Esophagus squamous epithelium (tissue), 5 donors: ENCODE data around the gene MAP1A. TPM values are rescaled to one million over a fixed set of nuclear protein-coding genes. Genes with fewer than 3 reads are reported as not detected.

Source experiments
- DNase-seq: peaks from one replicate; lab custom pipeline; 2025; lab: John Stamatoyannopoulos, UW
- H3K27ac ChIP-seq, 4 donors: fragments of 200-600 bp; sonication (generic); one replicate each; pipeline ENCODE4 v1.5.1; 2016 to 2019; ENCODE audit warnings: mild to moderate bottlenecking in 1 of 4
- H3K27me3 ChIP-seq, 4 donors: fragments of 200-600 bp; sonication (generic); 1 replicate in 3 of 4; 2 replicates in 1 of 4; pipeline versions ENCODE4 v1.5.1 to v1.6.0; 2017 to 2021; ENCODE audit warnings: antibody characterized with exemption in 1 of 4
- H3K36me3 ChIP-seq, 3 donors: fragments of 200-600 bp; sonication (generic); one replicate each; pipeline ENCODE4 v1.5.1; 2016 to 2019
- H3K4me1 ChIP-seq, 3 donors: fragments of 200-600 bp; sonication (generic); one replicate each; pipeline ENCODE4 v1.5.1; 2017 to 2019
- H3K4me3 ChIP-seq, 4 donors: fragments of 200-600 bp; sonication (generic); 1 replicate in 3 of 4; 2 replicates in 1 of 4; pipeline ENCODE4 v1.5.1; 2016 to 2019; ENCODE audit warnings: mild to moderate bottlenecking in 2 of 4, moderate library complexity in 1 of 4
- H3K9me3 ChIP-seq, 3 donors: fragments of 200-600 bp; sonication (generic); one replicate each; pipeline ENCODE4 v1.5.1; 2016 to 2019
- POLR2A ChIP-seq, 4 donors: fragments of 450-650 bp; IDR thresholded peaks; one replicate each; pipeline ENCODE4 v1.6.1; 2017; ENCODE audit warnings: antibody characterized with exemption in 4 of 4, mild to moderate bottlenecking in 4 of 4, moderate library complexity in 3 of 4
- WGBS, 2 donors: methylation state at CpG; one replicate each; pipeline ENCODE4 v1.1.5; 2018; 5-methylcytosine and 5-hydroxymethylcytosine counted together
- intact Hi-C: fragments of 100-400 bp; cut with DNase I; formaldehyde crosslinking; loops from one replicate; pipeline ENCODE4 v1.15.0; 2022
- total RNA-seq, 4 donors: library from RNA; depleted of rRNA; stranded (reverse); fragments of >200 nt; gene quantifications; one replicate each; pipeline ENCODE4 v1.1.0, GENCODE V29; 2016
- TF ChIP-seq, protein P1 (sequence below), 6 experiments: fragments of 450-650 bp in 4 of 6; fragments of 200-600 bp in 2 of 6; sonication (generic) in 2 of 6; IDR thresholded peaks; one replicate each; pipeline ENCODE4 v1.5.1; 2016 to 2019; ENCODE audit warnings: antibody characterized with exemption in 6 of 6, mild to moderate bottlenecking in 4 of 6, moderate library complexity in 4 of 6
- donor health status: DM: yes; HTN: yes; CAD: no.

The MAP1A gene
- total RNA-seq, 4 donors from 2014 or later = 0.53 to 5.9 (median 2.3) TPM

DNA sequence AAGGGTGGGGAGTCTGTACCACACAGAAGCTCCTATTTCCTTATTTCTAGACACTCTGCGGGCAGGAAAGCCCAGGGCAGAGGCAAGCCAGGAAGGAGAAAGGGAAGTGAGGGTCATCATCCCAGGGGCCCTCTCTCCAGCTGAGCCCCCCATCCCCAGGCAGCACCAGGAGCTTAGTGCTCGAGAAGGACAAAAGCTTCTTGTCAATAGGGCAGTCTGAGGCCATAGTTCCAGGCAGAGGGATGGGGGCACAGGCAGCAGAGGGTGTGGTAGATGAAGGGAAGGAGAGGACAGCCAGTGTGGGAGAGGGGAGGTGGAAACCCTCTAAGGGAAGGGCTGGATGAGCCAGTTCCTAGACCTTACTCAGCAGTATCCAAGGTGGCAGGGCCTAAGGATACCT, 2.7 kb downstream of the MAP1A start:
- intact Hi-C loops = no loop called here
- Histone ChIP-seq H3K9me3 (no peaks in the 10 kb centered on the region), H3K4me1 (peaks cover 0 to 40% (median 8%) of the 10 kb centered on the region in 3 donors), H3K27ac (no peak overlapping the region), H3K36me3 (peaks cover 0 to 44% (median 0%) of the 10 kb centered on the region in 3 donors), H3K4me3 (no peak overlapping the region), H3K27me3 (peaks cover 0 to 35% (median 0%) of the 10 kb centered on the region in 4 donors)
- no peak for DNase-seq
- TF ChIP-seq, protein P1, sequence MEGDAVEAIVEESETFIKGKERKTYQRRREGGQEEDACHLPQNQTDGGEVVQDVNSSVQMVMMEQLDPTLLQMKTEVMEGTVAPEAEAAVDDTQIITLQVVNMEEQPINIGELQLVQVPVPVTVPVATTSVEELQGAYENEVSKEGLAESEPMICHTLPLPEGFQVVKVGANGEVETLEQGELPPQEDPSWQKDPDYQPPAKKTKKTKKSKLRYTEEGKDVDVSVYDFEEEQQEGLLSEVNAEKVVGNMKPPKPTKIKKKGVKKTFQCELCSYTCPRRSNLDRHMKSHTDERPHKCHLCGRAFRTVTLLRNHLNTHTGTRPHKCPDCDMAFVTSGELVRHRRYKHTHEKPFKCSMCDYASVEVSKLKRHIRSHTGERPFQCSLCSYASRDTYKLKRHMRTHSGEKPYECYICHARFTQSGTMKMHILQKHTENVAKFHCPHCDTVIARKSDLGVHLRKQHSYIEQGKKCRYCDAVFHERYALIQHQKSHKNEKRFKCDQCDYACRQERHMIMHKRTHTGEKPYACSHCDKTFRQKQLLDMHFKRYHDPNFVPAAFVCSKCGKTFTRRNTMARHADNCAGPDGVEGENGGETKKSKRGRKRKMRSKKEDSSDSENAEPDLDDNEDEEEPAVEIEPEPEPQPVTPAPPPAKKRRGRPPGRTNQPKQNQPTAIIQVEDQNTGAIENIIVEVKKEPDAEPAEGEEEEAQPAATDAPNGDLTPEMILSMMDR (IDR thresholded peaks at IDR 0.05) = no peak
- no peak for TF ChIP-seq POLR2A (IDR thresholded peaks at IDR 0.05)
- 81 to 90% methylated on average over 2 of the region's 2 CpGs for WGBS, 2 donors

DNA sequence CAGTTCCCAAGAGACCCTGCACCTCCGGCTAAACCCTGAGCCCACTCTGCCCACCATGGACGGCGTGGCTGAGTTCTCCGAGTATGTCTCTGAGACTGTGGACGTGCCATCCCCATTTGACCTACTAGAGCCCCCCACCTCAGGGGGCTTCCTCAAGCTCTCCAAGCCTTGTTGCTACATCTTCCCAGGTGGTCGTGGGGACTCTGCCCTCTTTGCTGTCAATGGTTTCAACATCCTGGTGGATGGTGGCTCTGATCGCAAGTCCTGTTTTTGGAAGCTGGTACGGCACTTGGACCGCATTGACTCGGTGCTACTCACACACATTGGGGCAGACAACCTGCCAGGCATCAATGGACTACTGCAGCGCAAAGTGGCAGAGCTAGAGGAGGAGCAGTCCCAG, 4.0 kb downstream of the MAP1A start:
- intact Hi-C loops = no loop called here
- DNase-seq = no peak
- H3K4me3 ChIP-seq = no peak overlapping the region
- H3K27me3 ChIP-seq = peaks cover 0 to 28% (median 0%) of the 10 kb centered on the region in 4 donors
- H3K4me1 ChIP-seq = peaks cover 0 to 29% (median 4%) of the 10 kb centered on the region in 3 donors
- WGBS, 2 donors = 64 to 93% methylated on average over 2 to 5 of the region's 11 CpGs
- no peak overlapping the region for H3K27ac ChIP-seq
- H3K36me3 ChIP-seq = peaks cover 0 to 44% (median 0%) of the 10 kb centered on the region in 3 donors
- TF ChIP-seq POLR2A (IDR thresholded peaks at IDR 0.05) = no peak
- TF ChIP-seq, protein P1 (IDR thresholded peaks at IDR 0.05) = no peak
- no peaks in the 10 kb centered on the region for H3K9me3 ChIP-seq

DNA sequence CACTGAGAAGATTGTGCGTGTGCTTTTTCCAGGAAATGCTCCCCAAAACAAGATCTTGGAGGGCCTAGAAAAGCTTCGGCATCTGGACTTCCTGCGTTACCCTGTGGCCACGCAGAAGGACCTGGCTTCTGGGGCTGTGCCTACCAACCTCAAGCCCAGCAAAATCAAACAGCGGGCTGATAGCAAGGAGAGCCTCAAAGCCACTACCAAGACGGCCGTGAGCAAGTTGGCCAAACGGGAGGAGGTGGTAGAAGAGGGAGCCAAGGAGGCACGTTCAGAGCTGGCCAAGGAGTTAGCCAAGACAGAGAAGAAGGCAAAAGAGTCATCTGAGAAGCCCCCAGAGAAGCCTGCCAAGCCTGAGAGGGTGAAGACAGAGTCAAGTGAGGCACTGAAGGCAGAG, 4.8 kb downstream of the MAP1A start:
- Histone ChIP-seq H3K4me3 (no peak overlapping the region), H3K27ac (no peak overlapping the region), H3K36me3 (peaks cover 0 to 44% (median 0%) of the 10 kb centered on the region in 3 donors), H3K27me3 (peaks cover 0 to 20% (median 0%) of the 10 kb centered on the region in 4 donors), H3K4me1 (peaks cover 0 to 20% (median 4%) of the 10 kb centered on the region in 3 donors), H3K9me3 (no peaks in the 10 kb centered on the region)
- 60 to 76% methylated on average over 1 to 7 of the region's 9 CpGs for WGBS, 2 donors
- no peak for DNase-seq
- intact Hi-C loops = no loop called here
- TF ChIP-seq, protein P1 (IDR thresholded peaks at IDR 0.05) = no peak
- TF ChIP-seq POLR2A (IDR thresholded peaks at IDR 0.05) = no peak

DNA sequence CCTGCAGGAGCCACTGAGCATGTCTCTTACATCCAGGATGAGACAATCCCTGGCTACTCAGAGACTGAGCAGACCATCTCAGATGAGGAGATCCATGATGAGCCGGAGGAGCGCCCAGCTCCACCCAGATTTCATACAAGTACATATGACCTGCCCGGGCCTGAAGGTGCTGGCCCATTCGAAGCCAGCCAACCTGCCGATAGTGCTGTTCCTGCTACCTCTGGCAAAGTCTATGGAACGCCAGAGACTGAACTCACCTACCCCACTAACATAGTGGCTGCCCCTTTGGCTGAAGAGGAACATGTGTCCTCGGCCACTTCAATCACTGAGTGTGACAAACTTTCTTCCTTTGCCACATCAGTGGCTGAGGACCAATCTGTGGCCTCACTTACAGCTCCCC, 6.2 kb downstream of the MAP1A start:
- peaks cover 0 to 44% (median 0%) of the 10 kb centered on the region in 3 donors for H3K36me3 ChIP-seq
- peaks cover 0 to 6% (median 0%) of the 10 kb centered on the region in 3 donors for H3K4me1 ChIP-seq
- intact Hi-C loops = no loop called here
- TF ChIP-seq, protein P1 (IDR thresholded peaks at IDR 0.05) = no peak
- TF ChIP-seq POLR2A (IDR thresholded peaks at IDR 0.05) = no peak
- no peak overlapping the region for H3K4me3 ChIP-seq
- H3K27ac ChIP-seq = no peak overlapping the region
- 43 to 69% methylated on average over 7 of the region's 7 CpGs for WGBS, 2 donors
- peaks cover 0 to 6% (median 0%) of the 10 kb centered on the region in 4 donors for H3K27me3 ChIP-seq
- no peak for DNase-seq
- H3K9me3 ChIP-seq = no peaks in the 10 kb centered on the region

DNA sequence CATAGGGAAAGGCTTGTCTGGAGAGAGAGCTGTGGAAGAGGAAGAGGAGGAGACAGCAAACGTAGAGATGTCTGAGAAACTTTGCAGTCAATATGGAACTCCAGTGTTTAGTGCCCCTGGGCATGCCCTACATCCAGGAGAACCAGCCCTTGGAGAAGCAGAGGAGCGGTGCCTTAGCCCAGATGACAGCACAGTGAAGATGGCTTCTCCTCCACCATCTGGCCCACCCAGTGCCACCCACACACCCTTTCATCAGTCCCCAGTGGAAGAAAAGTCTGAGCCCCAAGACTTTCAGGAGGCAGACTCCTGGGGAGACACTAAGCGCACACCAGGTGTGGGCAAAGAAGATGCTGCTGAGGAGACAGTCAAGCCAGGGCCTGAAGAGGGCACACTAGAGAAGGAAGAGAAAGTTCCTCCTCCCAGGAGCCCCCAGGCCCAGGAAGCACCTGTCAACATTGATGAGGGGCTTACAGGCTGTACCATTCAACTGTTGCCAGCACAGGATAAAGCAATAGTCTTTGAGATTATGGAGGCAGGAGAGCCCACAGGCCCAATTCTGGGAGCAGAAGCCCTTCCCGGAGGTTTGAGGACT, 6.9 kb downstream of the MAP1A start:
- H3K9me3 ChIP-seq = no peaks in the 10 kb centered on the region
- intact Hi-C loops = no loop called here
- no peak overlapping the region for H3K27ac ChIP-seq
- TF ChIP-seq POLR2A (IDR thresholded peaks at IDR 0.05) = no peak
- TF ChIP-seq, protein P1 (IDR thresholded peaks at IDR 0.05) = no peak
- no peak overlapping the region for H3K4me3 ChIP-seq
- WGBS, 2 donors = 73 to 78% methylated on average over 2 to 3 of the region's 4 CpGs
- peaks cover 0 to 44% (median 0%) of the 10 kb centered on the region in 3 donors for H3K36me3 ChIP-seq
- H3K27me3 ChIP-seq = no peaks in the 10 kb centered on the region
- DNase-seq = no peak
- no peaks in the 10 kb centered on the region for H3K4me1 ChIP-seq
